HepG2 (cell line): Measurements from ENCODE around the gene IL1RAP. TPM values are rescaled to one million over a fixed set of nuclear protein-coding genes. Genes with fewer than 3 reads are reported as not detected.
A peak's percentile ranks its signal among the peaks of the same experiment; 100 is the strongest.

ENCODE experiments used
- CBX5 ChIP-seq: sonication (generic); formaldehyde crosslinking; IDR thresholded peaks from 2 replicates; pipeline ENCODE4 v1.4.0; 2020; ENCODE audit warnings: missing genetic modification reagents, borderline replicate concordance
- EHMT2 ChIP-seq: fragments of 200-600 bp; sonication (generic); IDR thresholded peaks from 2 replicates; pipeline ENCODE4 v1.7.0; 2017; ENCODE audit warnings: antibody characterized with exemption, low read depth, low read length, borderline replicate concordance
- ELF1 ChIP-seq: sonication (generic); formaldehyde crosslinking; IDR thresholded peaks from 2 replicates; pipeline ENCODE4 v1.4.0; 2020; ENCODE audit warnings: missing genetic modification reagents
- ERF ChIP-seq: IDR thresholded peaks from 2 replicates; pipeline ENCODE4 v1.6.1; 2018; ENCODE audit warnings: missing biosample characterization, missing genetic modification reagents
- FOXA1 ChIP-seq, 2 experiments: fragments of 450-650 bp in 1 of 2; sonication (generic) in 1 of 2; formaldehyde crosslinking in 1 of 2; IDR thresholded peaks; 2 replicates each; pipeline versions ENCODE4 v1.4.0 to v1.6.1; 2016 to 2020; ENCODE audit warnings: missing genetic modification reagents in 1 of 2
- HOXD1 ChIP-seq: sonication (generic); formaldehyde crosslinking; IDR thresholded peaks from 2 replicates; pipeline ENCODE4 v1.5.0; 2020; ENCODE audit warnings: missing genetic modification reagents
- LBX2 ChIP-seq: sonication (generic); formaldehyde crosslinking; IDR thresholded peaks from 2 replicates; pipeline ENCODE4 v1.5.0; 2020; ENCODE audit warnings: missing genetic modification reagents, mild to moderate bottlenecking, borderline replicate concordance
- MXD4 ChIP-seq: IDR thresholded peaks from 2 replicates; pipeline ENCODE4 v1.6.1; 2016; ENCODE audit warnings: mild to moderate bottlenecking, missing biosample characterization, missing genetic modification reagents
- PAF1 ChIP-seq: IDR thresholded peaks from 2 replicates; pipeline ENCODE4 v1.6.1; 2016; ENCODE audit warnings: missing genetic modification reagents, missing compliant biosample characterization
- POLR2A ChIP-seq, 2 experiments: IDR thresholded peaks; 2 replicates each; pipeline ENCODE4 v1.6.1; 2011; ENCODE audit warnings: low read depth in 2 of 2, low read length in 2 of 2, mild to moderate bottlenecking in 1 of 2, moderate library complexity in 1 of 2; ENCODE audit not compliant: insufficient read depth in 1 of 2
- RXRB ChIP-seq: IDR thresholded peaks from 2 replicates; pipeline ENCODE4 v1.6.1; 2016; ENCODE audit warnings: borderline replicate concordance, missing genetic modification reagents, missing compliant biosample characterization
- SIX1 ChIP-seq: sonication (generic); formaldehyde crosslinking; IDR thresholded peaks from 2 replicates; pipeline ENCODE4 v1.4.0; 2020; ENCODE audit warnings: missing genetic modification reagents, borderline replicate concordance
- SNAI1 ChIP-seq: sonication (generic); formaldehyde crosslinking; IDR thresholded peaks from 2 replicates; pipeline ENCODE4 v1.5.0; 2020; ENCODE audit warnings: mild to moderate bottlenecking, missing genetic modification reagents, borderline replicate concordance
- SPEN ChIP-seq: sonication (generic); formaldehyde crosslinking; IDR thresholded peaks from 2 replicates; pipeline ENCODE4 v1.5.1; 2020; ENCODE audit warnings: low read depth, mild to moderate bottlenecking, missing genetic modification reagents
- TCF7 ChIP-seq: sonication (generic); IDR thresholded peaks from 2 replicates; pipeline ENCODE4 v1.6.1; 2016; ENCODE audit warnings: antibody characterized with exemption, low read depth
- THAP7 ChIP-seq: sonication (generic); formaldehyde crosslinking; IDR thresholded peaks from 2 replicates; pipeline ENCODE4 v1.8.1; 2023; ENCODE audit warnings: mild to moderate bottlenecking, missing genetic modification reagents
- THRA ChIP-seq: sonication (generic); formaldehyde crosslinking; IDR thresholded peaks from 2 replicates; pipeline ENCODE4 v1.4.0; 2020; ENCODE audit warnings: missing genetic modification reagents, borderline replicate concordance
- ZBTB44 ChIP-seq: sonication (generic); formaldehyde crosslinking; IDR thresholded peaks from 2 replicates; pipeline ENCODE4 v1.4.0; 2020; ENCODE audit warnings: missing genetic modification reagents
- ZFP36 ChIP-seq: fragments of 150-350 bp; IDR thresholded peaks from 2 replicates; pipeline ENCODE4 v1.6.1; 2018; ENCODE audit warnings: borderline replicate concordance, low read length, low read depth; ENCODE audit not compliant: partially characterized antibody
- ZFY ChIP-seq: sonication (generic); formaldehyde crosslinking; IDR thresholded peaks from 2 replicates; pipeline ENCODE4 v1.4.0; 2020; ENCODE audit warnings: missing genetic modification reagents
- ZNF264 ChIP-seq: sonication (generic); formaldehyde crosslinking; IDR thresholded peaks from 2 replicates; pipeline ENCODE4 v1.4.0; 2020; ENCODE audit warnings: missing genetic modification reagents
- ZNF317 ChIP-seq: sonication (generic); formaldehyde crosslinking; IDR thresholded peaks from 2 replicates; pipeline ENCODE4 v1.5.0; 2020; ENCODE audit warnings: mild to moderate bottlenecking, missing genetic modification reagents
- ZNF570 ChIP-seq: sonication (generic); formaldehyde crosslinking; IDR thresholded peaks from 2 replicates; pipeline ENCODE4 v1.4.0; 2020; ENCODE audit warnings: mild to moderate bottlenecking, missing genetic modification reagents, borderline replicate concordance
- ZNF7 ChIP-seq: IDR thresholded peaks from 2 replicates; pipeline ENCODE4 v1.6.1; 2016; ENCODE audit warnings: missing biosample characterization, missing genetic modification reagents
- ZNF784 ChIP-seq: sonication (generic); formaldehyde crosslinking; IDR thresholded peaks from 2 replicates; pipeline ENCODE4 v1.5.1; 2020; ENCODE audit warnings: missing genetic modification reagents, mild to moderate bottlenecking, borderline replicate concordance
- ZNF850 ChIP-seq: sonication (generic); formaldehyde crosslinking; conservative IDR thresholded peaks from 2 replicates; pipeline ENCODE4 v1.9.0; 2021; ENCODE audit warnings: mild to moderate bottlenecking, missing genetic modification reagents
- ZNF883 ChIP-seq: sonication (generic); formaldehyde crosslinking; IDR thresholded peaks from 2 replicates; pipeline ENCODE4 v1.5.1; 2020; ENCODE audit warnings: mild to moderate bottlenecking, missing genetic modification reagents; ENCODE audit errors: not compliant biosample characterization
- polyA plus RNA-seq, 8 experiments: library from polyadenylated mRNA; depleted of rRNA in 3 of 8; stranded (reverse) in 7 of 8; unstranded in 1 of 8; fragments of >200 nt; fragmentation: Illumina TruSeq in 4 of 8; extraction: Trizol in 4 of 8; gene quantifications; 2 replicates each; pipeline versions ENCODE4 v1.2.1 to v1.2.3, GENCODE V29; 2011 to 2016; ENCODE audit warnings: low read depth in 4 of 8, missing spikeins in 1 of 8, mixed read lengths in 1 of 8; ENCODE audit not compliant: insufficient read depth in 1 of 8
- total RNA-seq, 5 experiments: library from RNA; depleted of rRNA; stranded (reverse); fragments of >200 nt; fragmentation: Illumina TruSeq; extraction: Trizol; gene quantifications; 2 replicates each; pipeline ENCODE4 v1.2.3, GENCODE V29; 2016; ENCODE audit warnings: low read depth in 1 of 5

The IL1RAP gene
- total and polyA plus RNA-seq, 2 of the 13 experiments (the other 11 are each of a cell fraction or from before 2014, with no cell fraction given): 18.3 to 54.9 TPM

- peak; percentile 88 for TF ChIP-seq SIX1 (CRISPR knock-in tag)
- TF ChIP-seq ZNF850: no peak
- no peak for TF ChIP-seq SNAI1
- TF ChIP-seq HOXD1 (CRISPR knock-in tag): no peak
- TF ChIP-seq THAP7 (CRISPR knock-in tag): no peak
- TF ChIP-seq ZFY (CRISPR knock-in tag): no peak
- TF ChIP-seq ZNF317 (CRISPR knock-in tag): no peak
- TF ChIP-seq CBX5 (CRISPR knock-in tag): no peak
- TF ChIP-seq ZNF883 (CRISPR knock-in tag): no peak
- TF ChIP-seq THRA (CRISPR knock-in tag): peak; percentile 87
- no peak for TF ChIP-seq ZNF784 (CRISPR knock-in tag)
- no peak for TF ChIP-seq PAF1 (CRISPR knock-in tag)
- no peak for TF ChIP-seq SPEN
- no peak for TF ChIP-seq ZNF570 (CRISPR knock-in tag)
- no peak for TF ChIP-seq POLR2A (IDR thresholded peaks at IDR 0.05; ENCODE audit: insufficient read depth in 1 of 2, low read depth in 2 of 2, low read length in 2 of 2)
- peak; percentile 73 for TF ChIP-seq ZFP36
- TF ChIP-seq RXRB (CRISPR knock-in tag): peak; percentile 98
- peak; percentile 65; the same call in 1 of the 2 replicates for TF ChIP-seq ERF
- TF ChIP-seq FOXA1 (IDR thresholded peaks at IDR 0.05): peak; percentile 67
- TF ChIP-seq FOXA1 (CRISPR knock-in tag; IDR thresholded peaks at IDR 0.05): peak; percentile 83
- TF ChIP-seq EHMT2: peak; percentile 72; the same call in 1 of the 2 replicates
- no peak for TF ChIP-seq LBX2 (CRISPR knock-in tag)
- peak; percentile 44; the same call in 1 of the 2 replicates for TF ChIP-seq TCF7
- TF ChIP-seq ZNF264 (CRISPR knock-in tag): 0 out of 2 replicates have a peak, but pooled peaks have one; percentile 63
- no peak for TF ChIP-seq ZNF7
- no peak for TF ChIP-seq ZBTB44
- peak; percentile 37; the same call in 1 of the 2 replicates for TF ChIP-seq ELF1
- TF ChIP-seq MXD4 (CRISPR knock-in tag): 0 out of 2 replicates have a peak, but pooled peaks have one; percentile 18
These were observed 34.3 kb downstream of the IL1RAP start (continued) for GRCh38 chr3:190548031-190548656.
